ENCODE results near the gene FUZ.

GRCh38 chr19:49851456-49852259, 38.6 kb upstream of the FUZ start:
- TF ChIP-seq POLR2AphosphoS5 (IDR thresholded peaks at IDR 0.05; ENCODE audit: borderline replicate concordance, low read depth, low read length) (no peak), EZH2 (IDR thresholded peaks at IDR 0.05) (no peak)
